Stimulated activated effector memory CD8-positive, alpha-beta T cell treated with anti-CD3 and anti-CD28 coated beads, Interleukin-12 subunit alpha, Interleukin-12 subunit beta, amount 100 ng/mL, for 72 hours (primary cell): ENCODE results near the gene CDHR3.
"Not testable (repeated sequence)": the region's sequence is repeated elsewhere in the genome, so short reads cannot be mapped to it uniquely, and the experiment has no call there.

ENCODE experiments used
- ATAC-seq: fragments of 150-1000 bp; cut with Tn5 transposase; 2 replicates; pipeline ENCODE4 v1.10.0; 2021
- DNase-seq, 2 donors: peaks; one replicate each; pipeline ENCODE4 v3.0.0; 2021 to 2022; ENCODE audit warnings: low spot score in 2 of 2
- H3K27ac Mint-ChIP-seq: one replicate; pipeline ENCODE4 v1.8.0; 2022; ENCODE audit warnings: mild to moderate bottlenecking, mixed read lengths
- H3K36me3 Mint-ChIP-seq: one replicate; pipeline ENCODE4 v1.8.0; 2022; ENCODE audit warnings: mild to moderate bottlenecking, mixed read lengths
- H3K4me1 Mint-ChIP-seq: one replicate; pipeline ENCODE4 v1.8.0; 2022; ENCODE audit warnings: mixed read lengths
- H3K4me3 Mint-ChIP-seq: one replicate; pipeline ENCODE4 v1.8.0; 2022; ENCODE audit warnings: mild to moderate bottlenecking, mixed read lengths
- H3K9me3 Mint-ChIP-seq: one replicate; pipeline ENCODE4 v1.8.0; 2022; ENCODE audit warnings: mixed read lengths

The CDHR3 gene

GRCh38 chr7:105945848-105946247, 17.2 kb upstream of the CDHR3 start:
- Mint-ChIP-seq H3K27ac (no peak overlapping the region), H3K36me3 (no peaks in the 10 kb centered on the region), H3K4me1 (no peaks in the 10 kb centered on the region), H3K9me3 (no peaks in the 10 kb centered on the region), H3K4me3 (no peak overlapping the region)
- ATAC-seq: no peak
- DNase-seq: no peak

GRCh38 chr7:105951597-105951996, 11.5 kb upstream of the CDHR3 start:
- no peak overlapping the region for H3K4me3 Mint-ChIP-seq
- H3K36me3 Mint-ChIP-seq: no peaks in the 10 kb centered on the region
- H3K4me1 Mint-ChIP-seq: no peaks in the 10 kb centered on the region
- H3K9me3 Mint-ChIP-seq: peaks cover 6% of the 10 kb centered on the region
- H3K27ac Mint-ChIP-seq: no peak overlapping the region
- no peak for DNase-seq
- no peak for ATAC-seq

GRCh38 chr7:105952917-105953595, 10.0 kb upstream of the CDHR3 start:
- no peaks in the 10 kb centered on the region for H3K36me3 Mint-ChIP-seq
- ATAC-seq (no peak), DNase-seq (no peak)
- H3K4me1 Mint-ChIP-seq: no peaks in the 10 kb centered on the region
- no peak overlapping the region for H3K4me3 Mint-ChIP-seq
- peaks cover 6% of the 10 kb centered on the region for H3K9me3 Mint-ChIP-seq
- H3K27ac Mint-ChIP-seq: no peak overlapping the region

GRCh38 chr7:105954711-105955110, 8.4 kb upstream of the CDHR3 start:
- Mint-ChIP-seq H3K4me3 (no peak overlapping the region), H3K27ac (no peak overlapping the region), H3K9me3 (peaks cover 6% of the 10 kb centered on the region), H3K4me1 (no peaks in the 10 kb centered on the region), H3K36me3 (no peaks in the 10 kb centered on the region)
- ATAC-seq (no peak), DNase-seq (no peak)

GRCh38 chr7:105955651-105956466, 7.2 kb upstream of the CDHR3 start:
- H3K9me3 Mint-ChIP-seq, H3K27ac Mint-ChIP-seq, H3K4me3 Mint-ChIP-seq, DNase-seq, H3K4me1 Mint-ChIP-seq, H3K36me3 Mint-ChIP-seq, ATAC-seq: not testable (repeated sequence)

- no peak overlapping the region for H3K27ac Mint-ChIP-seq
- no peak overlapping the region for H3K4me3 Mint-ChIP-seq
- no peaks in the 10 kb centered on the region for H3K9me3 Mint-ChIP-seq
- ATAC-seq: no peak
- H3K4me1 Mint-ChIP-seq: no peaks in the 10 kb centered on the region
- H3K36me3 Mint-ChIP-seq: no peaks in the 10 kb centered on the region
- DNase-seq: no peak
Observed at GRCh38 chr7:105958012-105958411, 5.1 kb upstream of the CDHR3 start.

GRCh38 chr7:105962353-105962752, 711 bp upstream of the CDHR3 start:
- H3K27ac Mint-ChIP-seq: no peak overlapping the region
- no peak for ATAC-seq
- no peak overlapping the region for H3K4me3 Mint-ChIP-seq
- no peaks in the 10 kb centered on the region for H3K36me3 Mint-ChIP-seq
- no peaks in the 10 kb centered on the region for H3K4me1 Mint-ChIP-seq
- DNase-seq: no peak
- H3K9me3 Mint-ChIP-seq: no peaks in the 10 kb centered on the region

GRCh38 chr7:105971845-105972244, 8.8 kb downstream of the CDHR3 start:
- no peak overlapping the region for H3K4me3 Mint-ChIP-seq
- no peaks in the 10 kb centered on the region for H3K9me3 Mint-ChIP-seq
- DNase-seq (no peak), ATAC-seq (peak; percentile 36)
- no peaks in the 10 kb centered on the region for H3K4me1 Mint-ChIP-seq
- no peak overlapping the region for H3K27ac Mint-ChIP-seq
- no peaks in the 10 kb centered on the region for H3K36me3 Mint-ChIP-seq

GRCh38 chr7:105972276-105972675, 9.2 kb downstream of the CDHR3 start:
- Mint-ChIP-seq H3K4me1 (no peaks in the 10 kb centered on the region), H3K36me3 (no peaks in the 10 kb centered on the region), H3K9me3 (no peaks in the 10 kb centered on the region), H3K4me3 (no peak overlapping the region), H3K27ac (no peak overlapping the region)
- no peak for DNase-seq
- no peak for ATAC-seq

- no peaks in the 10 kb centered on the region for H3K9me3 Mint-ChIP-seq
- ATAC-seq (no peak), DNase-seq (no peak)
- no peak overlapping the region for H3K4me3 Mint-ChIP-seq
- H3K4me1 Mint-ChIP-seq: no peaks in the 10 kb centered on the region
- no peak overlapping the region for H3K27ac Mint-ChIP-seq
- H3K36me3 Mint-ChIP-seq: no peaks in the 10 kb centered on the region
Observed at GRCh38 chr7:105974471-105974870, 11.4 kb downstream of the CDHR3 start.

- ATAC-seq: no peak
- Mint-ChIP-seq H3K36me3 (no peaks in the 10 kb centered on the region), H3K4me3 (no peak overlapping the region), H3K4me1 (no peaks in the 10 kb centered on the region), H3K9me3 (no peaks in the 10 kb centered on the region), H3K27ac (no peak overlapping the region)
- DNase-seq: no peak
Observed at GRCh38 chr7:105975770-105976417, 12.8 kb downstream of the CDHR3 start.

- no peak overlapping the region for H3K4me3 Mint-ChIP-seq
- no peaks in the 10 kb centered on the region for H3K36me3 Mint-ChIP-seq
- no peak for DNase-seq
- no peak overlapping the region for H3K27ac Mint-ChIP-seq
- no peaks in the 10 kb centered on the region for H3K9me3 Mint-ChIP-seq
- no peak for ATAC-seq
- H3K4me1 Mint-ChIP-seq: no peaks in the 10 kb centered on the region
Observed at GRCh38 chr7:105976868-105977267, 13.8 kb downstream of the CDHR3 start.

GRCh38 chr7:105978035-105978434, 15.0 kb downstream of the CDHR3 start:
- Mint-ChIP-seq H3K4me3 (no peak overlapping the region), H3K27ac (no peak overlapping the region), H3K9me3 (no peaks in the 10 kb centered on the region), H3K36me3 (no peaks in the 10 kb centered on the region), H3K4me1 (no peaks in the 10 kb centered on the region)
- ATAC-seq (no peak), DNase-seq (no peak)

GRCh38 chr7:105978974-105979373, 15.9 kb downstream of the CDHR3 start:
- Mint-ChIP-seq H3K27ac (no peak overlapping the region), H3K4me1 (no peaks in the 10 kb centered on the region), H3K9me3 (no peaks in the 10 kb centered on the region), H3K4me3 (no peak overlapping the region), H3K36me3 (no peaks in the 10 kb centered on the region)
- DNase-seq: no peak
- ATAC-seq: no peak

GRCh38 chr7:105979405-105979804, 16.3 kb downstream of the CDHR3 start:
- Mint-ChIP-seq H3K9me3 (no peaks in the 10 kb centered on the region), H3K4me3 (no peak overlapping the region)
- no peak for ATAC-seq

More at GRCh38 chr7:105979405-105979804, 16.3 kb downstream of the CDHR3 start:
- no peaks in the 10 kb centered on the region for H3K4me1 Mint-ChIP-seq
- no peaks in the 10 kb centered on the region for H3K36me3 Mint-ChIP-seq
- no peak for DNase-seq
- no peak overlapping the region for H3K27ac Mint-ChIP-seq
